BLaER1 treated with 17β-estradiol and CSF1 and Interleukin-3, amounts not matched to agents 10 nM and 100 nM (cell line): Measurements from ENCODE around the gene RGS7.
"Not testable (repeated sequence)": the region's sequence is repeated elsewhere in the genome, so short reads cannot be mapped to it uniquely, and the experiment has no call there.

Experiments
- H3K27ac ChIP-seq, 11 experiments: shearing (Covaris generic); formaldehyde crosslinking; 2 replicates each; pipeline ENCODE4 v1.8.1; 2022
- H3K27me3 ChIP-seq, 11 experiments: shearing (Covaris generic); formaldehyde crosslinking; 2 replicates each; pipeline ENCODE4 v1.8.1; 2022
- H3K36me3 ChIP-seq, 11 experiments: shearing (Covaris generic); formaldehyde crosslinking; 2 replicates each; pipeline ENCODE4 v1.8.1; 2022
- H3K4me1 ChIP-seq, 10 experiments: shearing (Covaris generic); formaldehyde crosslinking; 2 replicates each; pipeline ENCODE4 v1.8.1; 2022
- H3K4me2 ChIP-seq, 11 experiments: shearing (Covaris generic); formaldehyde crosslinking; 2 replicates each; pipeline ENCODE4 v1.8.1; 2022
- H3K4me3 ChIP-seq, 10 experiments: shearing (Covaris generic); formaldehyde crosslinking; 2 replicates each; pipeline ENCODE4 v1.8.1; 2022
- H3K9ac ChIP-seq, 11 experiments: shearing (Covaris generic); formaldehyde crosslinking; 2 replicates each; pipeline ENCODE4 v1.8.1; 2022
- H3K9me3 ChIP-seq, 11 experiments: shearing (Covaris generic); formaldehyde crosslinking; replicated peaks in 1 of 11; 2 replicates each; pipeline ENCODE4 v1.8.1; 2022
- H4K20me1 ChIP-seq, 11 experiments: shearing (Covaris generic); formaldehyde crosslinking; 2 replicates each; pipeline ENCODE4 v1.8.1; 2022
- Cebpa-rat ChIP-seq, 11 experiments: shearing (Covaris generic); IDR thresholded peaks; 2 replicates each; pipeline ENCODE4 v1.8.1; 2022

RGS7 gene

DNA sequence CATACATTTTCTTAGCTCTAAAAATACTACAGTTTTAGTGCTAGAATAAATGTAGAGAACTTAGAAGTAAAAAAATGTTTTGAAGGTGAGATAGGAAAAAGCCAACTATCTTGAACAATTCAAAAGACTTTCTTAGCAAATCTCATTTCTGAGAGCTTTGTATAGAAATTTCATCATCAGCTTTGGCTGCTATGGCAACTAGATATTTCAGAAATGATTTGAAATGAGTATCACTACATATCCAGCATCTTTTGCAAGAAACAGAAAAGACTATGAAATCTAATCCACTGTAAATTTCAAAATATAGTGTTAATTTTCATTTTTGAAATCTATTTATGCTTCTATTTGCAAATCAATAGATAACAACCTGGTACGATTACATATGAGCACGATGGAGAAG lies 57.7 kb downstream of the RGS7 start:
- H3K9ac ChIP-seq: no peak overlapping the region
- H3K4me2 ChIP-seq: no peak overlapping the region
- H3K4me1 ChIP-seq: no peaks in the 10 kb centered on the region
- H3K36me3 ChIP-seq: no peaks in the 10 kb centered on the region
- H3K9me3 ChIP-seq: peaks cover 15 to 19% (median 17%) of the 10 kb centered on the region in 11 experiments
- H4K20me1 ChIP-seq: no peaks in the 10 kb centered on the region
- TF ChIP-seq Cebpa-rat (IDR thresholded peaks at IDR 0.05): no peak
- H3K4me3 ChIP-seq: no peak overlapping the region
- H3K27me3 ChIP-seq: no peaks in the 10 kb centered on the region
- no peak overlapping the region for H3K27ac ChIP-seq

DNA sequence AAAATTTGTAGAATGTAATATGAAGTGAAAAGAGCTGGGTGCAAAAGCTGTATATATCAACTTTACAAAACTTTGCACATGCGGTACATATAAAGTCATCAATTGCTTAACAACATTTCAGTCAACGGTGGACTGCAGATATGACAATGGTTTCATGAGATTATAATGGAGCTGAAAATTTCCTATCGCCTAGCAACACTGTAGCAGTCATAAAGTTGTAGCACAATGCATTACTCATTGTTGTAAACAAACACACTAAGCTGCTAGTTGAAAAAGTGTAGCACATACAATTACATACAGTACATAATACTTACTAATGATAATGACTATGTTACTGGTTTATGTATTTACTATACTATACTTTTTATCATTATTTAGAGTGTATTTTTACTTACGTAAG lies 64.0 kb downstream of the RGS7 start:
- H3K36me3 ChIP-seq: no peaks in the 10 kb centered on the region
- H3K27me3 ChIP-seq: no peaks in the 10 kb centered on the region
- no peaks in the 10 kb centered on the region for H3K9me3 ChIP-seq
- no peaks in the 10 kb centered on the region for H4K20me1 ChIP-seq
- no peak overlapping the region for H3K4me2 ChIP-seq
- no peak overlapping the region for H3K4me3 ChIP-seq
- no peak for TF ChIP-seq Cebpa-rat (IDR thresholded peaks at IDR 0.05)
- no peak overlapping the region for H3K9ac ChIP-seq
- no peaks in the 10 kb centered on the region for H3K4me1 ChIP-seq
- H3K27ac ChIP-seq: no peak overlapping the region

DNA sequence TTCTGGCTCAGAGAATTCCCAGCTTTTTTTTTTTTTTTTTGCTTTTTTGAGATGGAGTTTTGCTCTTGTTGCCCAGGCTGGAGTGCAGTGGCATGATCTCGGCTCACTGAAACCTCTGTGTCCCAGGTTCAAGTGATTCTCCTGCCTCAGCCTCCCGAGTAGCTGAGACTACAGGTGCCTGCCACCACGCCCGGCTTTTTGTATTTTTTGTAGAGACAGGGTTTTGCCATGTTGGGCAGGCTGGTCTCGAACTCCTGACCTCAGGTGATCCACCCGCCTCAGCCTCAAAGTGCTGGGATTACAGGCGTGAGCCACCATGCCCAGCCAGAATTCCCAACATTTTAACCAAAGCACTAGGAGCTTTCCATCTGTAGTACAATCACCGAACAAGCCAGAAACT lies 65.5 kb downstream of the RGS7 start:
- not testable (repeated sequence) for H3K9me3 ChIP-seq, H3K4me3 ChIP-seq, H3K9ac ChIP-seq, H4K20me1 ChIP-seq, H3K4me1 ChIP-seq, H3K27ac ChIP-seq, H3K4me2 ChIP-seq, H3K27me3 ChIP-seq, H3K36me3 ChIP-seq

DNA sequence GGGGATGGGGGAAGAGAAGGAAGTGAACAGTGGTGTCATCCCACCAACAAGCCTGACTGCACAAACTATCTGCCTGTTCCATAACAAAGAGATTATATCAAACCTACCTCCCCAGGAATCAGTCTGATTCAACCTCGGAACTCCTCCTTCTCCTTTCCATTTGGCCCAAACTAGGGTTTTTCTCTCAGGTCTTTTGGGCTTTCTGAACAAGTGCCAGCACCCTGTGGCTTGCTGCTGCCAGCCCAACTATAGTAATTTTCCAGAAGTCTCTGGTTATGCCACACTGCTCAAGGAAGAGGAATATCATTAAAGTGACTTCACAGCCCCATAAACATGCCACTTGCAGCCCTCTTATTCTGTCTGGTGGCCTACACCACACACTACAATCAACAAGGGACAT lies 70.5 kb downstream of the RGS7 start:
- H3K4me1 ChIP-seq: no peaks in the 10 kb centered on the region
- no peak overlapping the region for H3K4me2 ChIP-seq
- no peaks in the 10 kb centered on the region for H4K20me1 ChIP-seq
- no peaks in the 10 kb centered on the region for H3K27me3 ChIP-seq
- no peaks in the 10 kb centered on the region for H3K36me3 ChIP-seq
- no peak for TF ChIP-seq Cebpa-rat (IDR thresholded peaks at IDR 0.05)
- H3K9me3 ChIP-seq: peaks cover 7 to 19% (median 16%) of the 10 kb centered on the region in 11 experiments; a peak in 13 of 22 replicates
- H3K27ac ChIP-seq: no peak overlapping the region
- no peak overlapping the region for H3K4me3 ChIP-seq
- no peak overlapping the region for H3K9ac ChIP-seq

DNA sequence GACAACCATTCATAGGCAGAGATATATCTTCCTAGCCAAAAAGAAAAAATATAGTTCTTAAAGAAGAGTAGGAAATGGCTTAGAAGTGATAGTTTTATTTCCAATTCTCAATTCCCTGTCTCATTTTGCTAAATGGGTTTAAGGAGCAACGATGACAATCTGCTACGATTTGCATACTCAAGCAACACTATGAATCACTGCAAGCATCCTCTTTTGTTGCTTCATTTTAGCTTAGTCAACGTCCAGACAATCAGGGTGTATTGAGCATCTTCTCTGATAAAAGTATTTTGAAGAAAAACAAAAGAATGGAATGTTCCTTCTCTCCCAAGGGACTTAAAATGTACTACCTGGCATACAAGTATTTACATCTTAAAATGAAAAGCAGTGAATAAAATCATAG lies 80.6 kb downstream of the RGS7 start:
- Histone ChIP-seq H4K20me1 (no peaks in the 10 kb centered on the region), H3K27ac (no peak overlapping the region), H3K4me1 (no peaks in the 10 kb centered on the region), H3K4me2 (no peak overlapping the region), H3K36me3 (no peaks in the 10 kb centered on the region), H3K9me3 (peaks cover 14 to 24% (median 18%) of the 10 kb centered on the region in 11 experiments; a peak in 19 of 22 replicates), H3K27me3 (no peaks in the 10 kb centered on the region; a peak in 1 of 22 replicates), H3K9ac (no peak overlapping the region), H3K4me3 (no peak overlapping the region)
- TF ChIP-seq Cebpa-rat (IDR thresholded peaks at IDR 0.05): no peak

DNA sequence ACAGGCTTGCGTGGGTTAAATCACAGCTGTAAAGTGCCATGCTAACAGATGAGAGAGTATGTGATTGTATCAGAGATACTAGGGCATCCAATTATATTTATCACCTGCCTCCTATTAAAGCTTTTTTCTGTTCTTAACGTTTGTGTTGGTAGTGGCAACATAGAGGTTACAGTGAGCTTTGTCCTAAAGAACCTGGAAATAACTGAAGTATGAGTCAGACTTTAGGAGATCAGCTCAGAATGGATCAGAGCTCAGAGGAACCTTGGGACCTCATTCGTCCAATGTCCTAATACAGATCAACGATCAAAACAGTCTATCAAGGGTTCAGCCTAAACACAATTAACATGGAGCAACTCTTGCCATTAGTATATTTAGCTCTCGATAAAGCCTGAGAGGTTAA lies 81.0 kb downstream of the RGS7 start:
- no peak for TF ChIP-seq Cebpa-rat (IDR thresholded peaks at IDR 0.05)
- H3K4me2 ChIP-seq: no peak overlapping the region
- H3K27me3 ChIP-seq: no peaks in the 10 kb centered on the region; a peak in 1 of 22 replicates
- no peaks in the 10 kb centered on the region for H4K20me1 ChIP-seq
- H3K27ac ChIP-seq: no peak overlapping the region
- H3K9me3 ChIP-seq: peaks cover 14 to 28% (median 18%) of the 10 kb centered on the region in 11 experiments; a peak in 19 of 22 replicates
- no peaks in the 10 kb centered on the region for H3K4me1 ChIP-seq
- no peak overlapping the region for H3K4me3 ChIP-seq
- H3K9ac ChIP-seq: no peak overlapping the region
- H3K36me3 ChIP-seq: no peaks in the 10 kb centered on the region

DNA sequence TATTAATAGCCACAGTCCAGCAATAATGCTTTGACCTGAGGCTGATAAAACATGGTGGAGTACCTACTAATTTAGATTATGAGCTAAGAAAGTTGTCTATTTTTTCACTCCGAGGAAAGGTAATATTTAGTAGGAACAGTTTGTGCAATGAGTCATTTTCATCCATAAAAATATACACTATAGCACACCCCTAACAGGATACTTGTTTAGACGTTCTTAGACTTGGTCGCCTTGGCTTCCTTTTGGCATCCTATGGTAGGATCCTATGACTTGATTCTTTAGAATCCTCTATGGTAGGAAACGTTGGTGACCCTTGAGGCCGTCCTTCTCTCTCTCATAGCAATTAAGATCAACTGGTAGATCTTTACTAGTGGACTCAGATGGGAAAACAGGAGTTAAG lies 81.8 kb downstream of the RGS7 start:
- no peak overlapping the region for H3K27ac ChIP-seq

DNA sequence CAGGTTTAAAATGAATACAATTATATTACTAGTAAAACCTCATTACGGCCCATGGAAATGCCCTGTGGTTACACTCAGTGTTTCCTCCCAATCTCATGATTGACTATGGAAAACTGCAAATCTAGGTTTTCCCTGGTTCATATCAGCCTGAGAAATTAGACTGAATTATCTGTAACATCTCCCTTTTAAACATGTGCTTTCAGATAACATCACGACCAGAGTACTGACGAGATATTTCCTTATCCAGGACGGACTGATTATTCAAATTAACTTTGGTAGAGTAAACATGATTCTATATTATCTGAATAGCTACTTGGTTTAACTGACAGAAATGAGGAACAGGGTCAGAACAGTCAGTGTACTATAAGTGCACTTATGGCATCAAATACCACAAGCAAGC lies 82.3 kb downstream of the RGS7 start:
- no peaks in the 10 kb centered on the region for H4K20me1 ChIP-seq
- H3K9me3 ChIP-seq: peaks cover 14 to 29% (median 18%) of the 10 kb centered on the region in 11 experiments; a peak in 19 of 22 replicates
- H3K36me3 ChIP-seq: no peaks in the 10 kb centered on the region
- H3K4me1 ChIP-seq: no peaks in the 10 kb centered on the region
- H3K4me3 ChIP-seq: no peak overlapping the region
- no peak for TF ChIP-seq Cebpa-rat (IDR thresholded peaks at IDR 0.05)
- H3K9ac ChIP-seq: no peak overlapping the region
- no peaks in the 10 kb centered on the region; a peak in 1 of 22 replicates for H3K27me3 ChIP-seq
- H3K4me2 ChIP-seq: no peak overlapping the region
- no peak overlapping the region for H3K27ac ChIP-seq

More for the DNA sequence above, 81.8 kb downstream of the RGS7 start:
- Histone ChIP-seq H3K9me3 (peaks cover 14 to 29% (median 18%) of the 10 kb centered on the region in 11 experiments; a peak in 19 of 22 replicates), H3K4me2 (no peak overlapping the region), H3K27me3 (no peaks in the 10 kb centered on the region; a peak in 1 of 22 replicates), H3K4me3 (no peak overlapping the region), H3K36me3 (no peaks in the 10 kb centered on the region), H3K4me1 (no peaks in the 10 kb centered on the region), H3K9ac (no peak overlapping the region), H4K20me1 (no peaks in the 10 kb centered on the region)
- no peak for TF ChIP-seq Cebpa-rat (IDR thresholded peaks at IDR 0.05)

DNA sequence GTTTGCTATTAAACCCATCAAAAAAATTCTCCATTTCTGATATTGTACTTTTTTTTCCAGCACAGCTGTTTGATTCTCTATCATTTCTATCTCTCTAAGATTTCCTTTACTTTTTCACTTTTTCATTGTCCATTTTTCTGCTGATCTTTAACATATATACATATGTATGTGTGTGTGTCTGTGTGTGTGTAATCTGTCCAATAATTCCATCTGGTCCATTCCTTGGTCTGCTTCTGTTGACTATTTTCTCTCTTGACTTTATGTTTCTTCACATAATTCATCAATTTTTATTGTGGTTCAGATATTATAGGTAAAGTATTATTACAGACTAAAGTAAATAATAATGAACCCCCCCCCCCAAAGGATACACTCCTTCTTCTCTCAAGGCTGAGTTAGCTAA lies 84.2 kb downstream of the RGS7 start:
- no peaks in the 10 kb centered on the region for H4K20me1 ChIP-seq
- no peak overlapping the region for H3K4me3 ChIP-seq
- H3K4me1 ChIP-seq: no peaks in the 10 kb centered on the region
- H3K4me2 ChIP-seq: no peak overlapping the region
- H3K9ac ChIP-seq: no peak overlapping the region
- TF ChIP-seq Cebpa-rat (IDR thresholded peaks at IDR 0.05): no peak
- peaks cover 14 to 29% (median 18%) of the 10 kb centered on the region in 11 experiments; a peak in 19 of 22 replicates for H3K9me3 ChIP-seq
- no peaks in the 10 kb centered on the region for H3K36me3 ChIP-seq
- H3K27ac ChIP-seq: no peak overlapping the region
- H3K27me3 ChIP-seq: no peaks in the 10 kb centered on the region

DNA sequence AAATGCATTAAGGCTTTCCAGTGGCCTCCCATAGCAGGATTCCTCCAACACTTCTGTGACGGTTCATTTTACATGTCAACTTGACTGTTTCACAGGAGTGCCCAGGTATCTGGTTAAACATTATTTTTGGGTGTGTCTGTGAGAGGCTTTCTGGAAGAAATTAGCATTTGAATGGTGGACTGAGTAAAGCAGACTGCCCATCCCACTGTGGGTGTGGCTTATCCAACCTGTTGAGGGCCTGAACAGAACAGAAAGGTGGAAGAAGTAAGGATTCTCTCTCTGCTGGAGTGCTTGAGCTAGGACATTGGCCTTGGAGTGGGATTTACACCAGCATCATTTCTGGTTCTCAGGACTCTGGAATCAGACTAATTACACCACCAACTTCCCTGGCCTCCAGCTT lies 85.6 kb downstream of the RGS7 start:
- Histone ChIP-seq H3K27me3 (no peaks in the 10 kb centered on the region), H3K36me3 (no peaks in the 10 kb centered on the region), H3K9me3 (peaks cover 14 to 29% (median 18%) of the 10 kb centered on the region in 11 experiments; a peak in 19 of 22 replicates), H3K4me1 (no peaks in the 10 kb centered on the region), H3K4me3 (no peak overlapping the region), H3K9ac (no peak overlapping the region), H3K4me2 (no peak overlapping the region), H3K27ac (no peak overlapping the region), H4K20me1 (no peaks in the 10 kb centered on the region)
- no peak for TF ChIP-seq Cebpa-rat (IDR thresholded peaks at IDR 0.05)
